Heart left ventricle (tissue), 16 donors: Measurements from ENCODE around the gene ITGA11. TPM values are rescaled to one million over a fixed set of nuclear protein-coding genes. Genes with fewer than 3 reads are reported as not detected.

Experiments
- ATAC-seq, 4 donors: fragments of 200-7000 bp; cut with Tn5 transposase; one replicate each; pipeline ENCODE4 v1.9.1; 2020 to 2022; ENCODE audit warnings: moderate library complexity in 4 of 4, mild to moderate bottlenecking in 3 of 4, moderate number of reproducible peaks in 1 of 4
- DNase-seq, 5 donors: peaks; one replicate each; pipeline ENCODE4 v3.0.0-alpha.2; 2020
- H3K27ac ChIP-seq, 12 donors: fragments of 200-600 bp; sonication (generic) in 4 of 12; one replicate each; pipeline versions ENCODE4 v1.5.0 to v1.8.0; 2016 to 2022; ENCODE audit warnings: mild to moderate bottlenecking in 2 of 12
- H3K27me3 ChIP-seq, 9 donors: fragments of 200-600 bp; sonication (generic) in 2 of 9; one replicate each; pipeline versions ENCODE4 v1.5.1 to v1.8.0; 2016 to 2022; ENCODE audit warnings: mild to moderate bottlenecking in 3 of 9
- H3K36me3 ChIP-seq, 9 donors: fragments of 200-600 bp; sonication (generic) in 2 of 9; one replicate each; pipeline versions ENCODE4 v1.5.0 to v1.8.0; 2018 to 2022; ENCODE audit warnings: mild to moderate bottlenecking in 2 of 9
- H3K4me1 ChIP-seq, 12 donors: fragments of 200-600 bp; sonication (generic) in 4 of 12; one replicate each; pipeline versions ENCODE4 v1.5.0 to v1.8.0; 2016 to 2022; ENCODE audit warnings: mild to moderate bottlenecking in 3 of 12
- H3K4me3 ChIP-seq, 12 donors: fragments of 200-600 bp; sonication (generic) in 4 of 12; one replicate each; pipeline versions ENCODE4 v1.5.0 to v1.8.0; 2017 to 2022; ENCODE audit warnings: mild to moderate bottlenecking in 9 of 12, moderate library complexity in 4 of 12
- H3K9me3 ChIP-seq, 12 donors: fragments of 200-600 bp; sonication (generic) in 4 of 12; one replicate each; pipeline versions ENCODE4 v1.5.0 to v1.8.0; 2016 to 2022; ENCODE audit warnings: mild to moderate bottlenecking in 1 of 12
- POLR2A ChIP-seq, 2 donors: fragments of 450-650 bp; IDR thresholded peaks; one replicate each; pipeline ENCODE4 v1.6.1; 2017; ENCODE audit warnings: antibody characterized with exemption in 2 of 2, mild to moderate bottlenecking in 2 of 2, moderate library complexity in 2 of 2
- WGBS, 4 donors: extraction: QIAGEN DNeasy Blood & Tissue Kit in 2 of 4; methylation state at CpG; one replicate each; pipeline versions ENCODE4 v1.1.5 to v1.1.7; 2013 to 2018; 5-methylcytosine and 5-hydroxymethylcytosine counted together
- intact Hi-C, 10 donors: fragments of 100-400 bp; cut with DNase I; formaldehyde crosslinking; loops; one replicate each; pipeline versions ENCODE4 v1.11.1 to v1.14.2; 2022
- polyA plus RNA-seq, 2 donors: library from polyadenylated mRNA; stranded (reverse); fragments of 200-250 nt; gene quantifications; one replicate each; pipeline ENCODE4 v1.2.3, GENCODE V29; 2013
- total RNA-seq, 9 donors: library from RNA; depleted of rRNA in 2 of 9; stranded (reverse); fragments of >200 nt in 2 of 9; fragmentation: NEBNext Ultra II Directional in 3 of 9; extraction: Animal tissue kit (Norgen Biotek cat#: 25700) in 3 of 9; gene quantifications; one replicate each; pipeline versions ENCODE4 v1.1.0 to v1.2.4, GENCODE V29; 2016 to 2023
- TF ChIP-seq, protein P1 (sequence below), 12 donors: fragments of 200-600 bp; sonication (generic) in 4 of 12; IDR thresholded peaks; one replicate each; pipeline versions ENCODE4 v1.5.0 to v1.8.0; 2018 to 2022; ENCODE audit warnings: antibody characterized with exemption in 12 of 12, mild to moderate bottlenecking in 5 of 12
- donor health status: ischemic (EF 13 %, LVEDD 7.1; RV severe dilation, severe dysfunction).
- donor health status: healthy with polysubstance abuse.
- donor health status: DM: no; HTN: yes; CAD: no.
- donor health status: DM: no; HTN: no; CAD: no.
- donor health status: ischemic (EF 25% LVEDD 6.9; RV normal size, moderate dysfunction).
- donor health status: ischemic (EF 25% LVEDD 5.7; RV mildly dilated, moderate dysfunction).
- donor health status: healthy.
- donor health status: DM: yes; HTN: yes; CAD: no.
- donor health status: ischemic (EF 35%, LVEDD 5.7; RV mildly dilated, moderate dysfunction).
- donor health status: nonischemic (EF 11% LVEDD 7.7; RV severe dilation, severe dysfunction).
- donor health status: DM: yes; HTN: yes; CAD: no.
- donor health status: PGD.
- donor health status: ischemic (EF 29% LVEDD 5.4; RV normal size, mild dysfunction).
- donor health status: nonischemic (EF 23%, LVEDD 6.1; RV moderate dilation, normal function).

Gene ITGA11
- total and polyA plus RNA-seq, 11 donors = 2.1 to 35.5 (median 12.1) TPM

DNA sequence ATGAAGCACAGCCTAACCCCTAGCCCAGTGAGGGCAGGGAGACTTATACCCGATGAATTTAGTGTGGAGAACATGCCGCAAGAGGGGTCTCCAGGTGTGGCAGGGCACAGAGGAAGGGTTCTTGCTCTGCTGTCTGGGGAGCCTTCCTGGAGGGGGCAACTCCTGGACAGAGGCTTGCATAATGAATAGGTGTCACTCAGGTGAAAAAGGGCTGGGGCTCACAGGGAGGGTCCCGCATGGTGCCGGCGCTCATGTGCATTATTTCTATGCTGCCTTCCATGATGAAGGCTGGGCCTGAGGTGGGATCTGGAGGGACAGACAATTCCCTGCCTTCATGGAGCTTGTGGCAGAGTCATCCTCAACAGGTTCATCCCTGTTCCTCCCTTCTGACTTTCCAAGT lies 51.5 kb downstream of the ITGA11 start:
- peaks cover 0 to 3% (median 0%) of the 10 kb centered on the region in 12 donors for H3K9me3 ChIP-seq
- ATAC-seq = no peak
- no peak overlapping the region for H3K4me3 ChIP-seq
- intact Hi-C loops = loop anchor here in 6 of 10 donors (5.0 to 10.0 kb wide), 2 partner anchors 128 to 136 kb away; no protein-coding TSS in a partner anchor
- H3K27ac ChIP-seq = no peak overlapping the region
- no peaks in the 10 kb centered on the region for H3K27me3 ChIP-seq
- H3K36me3 ChIP-seq = no peaks in the 10 kb centered on the region
- DNase-seq = peak in 2 of 5 donors; percentile 5 to 7
- TF ChIP-seq, protein P1, sequence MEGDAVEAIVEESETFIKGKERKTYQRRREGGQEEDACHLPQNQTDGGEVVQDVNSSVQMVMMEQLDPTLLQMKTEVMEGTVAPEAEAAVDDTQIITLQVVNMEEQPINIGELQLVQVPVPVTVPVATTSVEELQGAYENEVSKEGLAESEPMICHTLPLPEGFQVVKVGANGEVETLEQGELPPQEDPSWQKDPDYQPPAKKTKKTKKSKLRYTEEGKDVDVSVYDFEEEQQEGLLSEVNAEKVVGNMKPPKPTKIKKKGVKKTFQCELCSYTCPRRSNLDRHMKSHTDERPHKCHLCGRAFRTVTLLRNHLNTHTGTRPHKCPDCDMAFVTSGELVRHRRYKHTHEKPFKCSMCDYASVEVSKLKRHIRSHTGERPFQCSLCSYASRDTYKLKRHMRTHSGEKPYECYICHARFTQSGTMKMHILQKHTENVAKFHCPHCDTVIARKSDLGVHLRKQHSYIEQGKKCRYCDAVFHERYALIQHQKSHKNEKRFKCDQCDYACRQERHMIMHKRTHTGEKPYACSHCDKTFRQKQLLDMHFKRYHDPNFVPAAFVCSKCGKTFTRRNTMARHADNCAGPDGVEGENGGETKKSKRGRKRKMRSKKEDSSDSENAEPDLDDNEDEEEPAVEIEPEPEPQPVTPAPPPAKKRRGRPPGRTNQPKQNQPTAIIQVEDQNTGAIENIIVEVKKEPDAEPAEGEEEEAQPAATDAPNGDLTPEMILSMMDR (IDR thresholded peaks at IDR 0.05) = no peak
- no peak for TF ChIP-seq POLR2A (IDR thresholded peaks at IDR 0.05)
- WGBS, 4 donors = 97 to 98% (median 97%) methylated on average over 5 of the region's 5 CpGs
- peaks cover 0 to 15% (median 0%) of the 10 kb centered on the region in 12 donors for H3K4me1 ChIP-seq

DNA sequence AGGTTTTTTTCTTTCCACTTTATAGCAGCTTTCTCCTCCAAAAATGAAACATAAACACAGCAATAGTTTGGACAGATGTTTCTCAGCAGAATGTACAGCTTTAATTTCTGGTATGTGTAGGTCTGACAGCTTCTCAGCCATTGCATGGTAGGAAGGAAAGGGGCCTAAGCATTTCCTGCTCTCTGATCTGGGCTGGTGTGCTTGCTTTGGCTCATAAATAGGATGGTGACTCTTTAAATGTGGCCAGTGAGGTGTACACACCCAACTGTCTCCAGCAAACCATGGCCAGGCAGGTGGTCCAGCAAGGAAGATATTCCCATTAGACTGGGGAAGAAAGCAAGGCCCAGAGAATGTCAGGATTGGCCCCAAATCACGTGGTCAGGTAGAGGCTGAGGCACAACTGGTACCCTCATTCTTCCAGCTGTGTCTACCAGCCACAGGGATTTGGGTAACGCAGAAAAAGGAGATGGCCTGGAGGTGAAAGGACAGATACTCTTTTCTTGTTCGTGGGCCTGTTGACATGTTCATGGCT lies 52.1 kb downstream of the ITGA11 start:
- TF ChIP-seq POLR2A (IDR thresholded peaks at IDR 0.05) = no peak
- TF ChIP-seq, protein P1 (IDR thresholded peaks at IDR 0.05) = no peak
- intact Hi-C loops = loop anchor here in 6 of 10 donors (5.0 to 10.0 kb wide), 2 partner anchors 128 to 135 kb away; no protein-coding TSS in a partner anchor
- no peak for ATAC-seq
- Histone ChIP-seq H3K27me3 (no peaks in the 10 kb centered on the region), H3K9me3 (peaks cover 0 to 3% (median 0%) of the 10 kb centered on the region in 12 donors), H3K4me3 (no peak overlapping the region), H3K27ac (no peak overlapping the region), H3K36me3 (no peaks in the 10 kb centered on the region), H3K4me1 (peaks cover 0 to 13% (median 0%) of the 10 kb centered on the region in 12 donors)
- 76 to 90% (median 82%) methylated on average over 3 of the region's 3 CpGs for WGBS, 4 donors
- DNase-seq = peak in 2 of 5 donors; percentile 3 to 5

DNA sequence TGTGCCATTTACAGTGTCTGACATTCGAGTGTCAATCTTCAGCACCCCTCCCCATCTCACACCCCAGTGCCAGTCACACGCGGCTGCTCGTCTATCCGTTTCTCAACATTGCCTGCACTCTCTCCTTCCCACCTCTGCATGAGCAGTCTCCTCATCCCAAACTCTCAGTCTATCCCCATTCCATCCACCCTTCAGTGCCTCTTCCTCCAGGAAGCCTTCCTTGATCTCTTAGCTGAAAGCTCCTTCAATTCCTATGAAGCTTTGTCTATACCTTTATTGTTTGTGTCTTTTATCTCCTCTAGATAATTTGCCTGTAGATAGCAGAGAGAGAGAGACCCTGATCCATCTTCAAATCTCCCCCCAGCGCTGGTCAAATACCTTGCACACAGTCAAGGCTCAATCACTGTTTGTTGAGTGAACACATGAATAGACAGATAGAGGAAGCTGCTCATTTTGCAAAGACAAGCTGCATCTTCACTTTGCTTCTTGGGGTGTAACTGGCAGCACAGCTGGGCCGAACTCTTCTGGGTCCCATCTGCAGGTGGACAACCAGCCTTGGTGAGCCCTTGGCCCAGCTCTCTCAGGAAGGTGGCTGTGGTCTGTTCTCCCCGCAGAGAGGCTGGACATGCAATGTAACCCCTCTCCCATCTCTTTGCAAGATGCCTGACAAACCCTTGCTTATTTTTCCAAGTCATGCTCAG lies 52.8 kb downstream of the ITGA11 start:
- TF ChIP-seq, protein P1 (IDR thresholded peaks at IDR 0.05) = no peak
- TF ChIP-seq POLR2A (IDR thresholded peaks at IDR 0.05) = no peak
- ATAC-seq (no peak), DNase-seq (peak in 2 of 5 donors; percentile 10 to 13)
- H3K27ac ChIP-seq = no peak overlapping the region
- WGBS, 4 donors = 91 to 94% (median 93%) methylated on average over 8 of the region's 8 CpGs
- H3K9me3 ChIP-seq = peaks cover 0 to 3% (median 0%) of the 10 kb centered on the region in 12 donors
- H3K27me3 ChIP-seq = no peaks in the 10 kb centered on the region
- peaks cover 0 to 10% (median 0%) of the 10 kb centered on the region in 12 donors for H3K4me1 ChIP-seq
- no peaks in the 10 kb centered on the region for H3K36me3 ChIP-seq
- no peak overlapping the region for H3K4me3 ChIP-seq
- intact Hi-C loops = no loop called here

DNA sequence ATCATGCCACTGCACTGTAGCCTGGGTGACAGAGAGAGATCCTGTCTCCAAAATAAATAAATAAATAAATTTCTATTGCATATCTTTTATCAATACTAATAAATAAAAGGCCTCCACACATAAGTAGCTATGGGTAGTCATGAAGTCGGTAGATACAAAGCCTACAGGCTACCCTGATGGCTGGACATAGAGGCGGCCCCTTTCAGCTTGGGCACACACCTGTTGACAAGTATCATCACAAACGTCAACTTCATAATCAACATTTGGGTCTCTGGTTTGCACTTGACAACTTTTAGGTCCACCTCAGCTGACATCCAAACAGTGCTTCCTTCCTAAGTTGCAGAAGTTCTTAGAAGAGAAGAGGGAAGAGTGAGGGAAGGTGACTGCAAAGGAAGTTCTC lies 53.4 kb downstream of the ITGA11 start:
- TF ChIP-seq, protein P1 (IDR thresholded peaks at IDR 0.05) = no peak
- no peak for TF ChIP-seq POLR2A (IDR thresholded peaks at IDR 0.05)
- Histone ChIP-seq H3K4me3 (no peak overlapping the region), H3K27ac (no peak overlapping the region), H3K4me1 (peaks cover 0 to 6% (median 0%) of the 10 kb centered on the region in 12 donors), H3K27me3 (no peaks in the 10 kb centered on the region), H3K9me3 (peaks cover 0 to 3% (median 0%) of the 10 kb centered on the region in 12 donors), H3K36me3 (no peaks in the 10 kb centered on the region)
- 87 to 95% (median 90%) methylated on average over 3 of the region's 3 CpGs for WGBS, 4 donors
- DNase-seq = peak in 2 of 5 donors; percentile 3 to 7
- intact Hi-C loops = no loop called here
- ATAC-seq = no peak
